Gastrocnemius medialis (tissue), 4 donors: ENCODE data around the gene C20orf141. TPM values are rescaled to one million over a fixed set of nuclear protein-coding genes. Genes with fewer than 3 reads are reported as not detected.
"Not testable (repeated sequence)": the region's sequence is repeated elsewhere in the genome, so short reads cannot be mapped to it uniquely, and the experiment has no call there.

Experiments used
- ATAC-seq, 2 donors: fragments of 150-250 bp; one replicate each; pipeline ENCODE4 v1.9.1; 2016
- DNase-seq, 2 donors: peaks; one replicate each; pipeline ENCODE4 v3.0.0-alpha.2; 2019
- H3K27ac ChIP-seq, 4 donors: fragments of 200-600 bp; sonication (generic); 1 replicate in 1 of 4; 2 replicates in 3 of 4; pipeline ENCODE4 v1.5.1; 2016 to 2018; ENCODE audit warnings: mild to moderate bottlenecking in 2 of 4, moderate library complexity in 1 of 4
- H3K27me3 ChIP-seq, 3 donors: fragments of 200-600 bp; sonication (generic) in 2 of 3; 1 replicate in 1 of 3; 2 replicates in 2 of 3; pipeline versions ENCODE4 v1.5.1 to v1.6.0; 2016 to 2019; ENCODE audit warnings: mild to moderate bottlenecking in 1 of 3, moderate library complexity in 1 of 3
- H3K36me3 ChIP-seq, 2 donors: fragments of 200-600 bp; sonication (generic) in 1 of 2; one replicate each; pipeline ENCODE4 v1.5.1; 2017 to 2018
- H3K4me1 ChIP-seq, 2 donors: fragments of 200-600 bp; sonication (generic) in 1 of 2; one replicate each; pipeline ENCODE4 v1.5.1; 2016 to 2017; ENCODE audit warnings: mild to moderate bottlenecking in 2 of 2
- H3K4me3 ChIP-seq, 4 donors: fragments of 200-600 bp; sonication (generic) in 3 of 4; 1 replicate in 1 of 4; 2 replicates in 3 of 4; pipeline ENCODE4 v1.5.1; 2016 to 2019; ENCODE audit warnings: mild to moderate bottlenecking in 2 of 4
- H3K9me3 ChIP-seq, 3 donors: fragments of 200-600 bp; sonication (generic) in 2 of 3; 1 replicate in 1 of 3; 2 replicates in 2 of 3; pipeline ENCODE4 v1.5.1; 2016 to 2019
- POLR2A ChIP-seq, 2 donors: fragments of 450-650 bp; IDR thresholded peaks; one replicate each; pipeline ENCODE4 v1.6.1; 2017; ENCODE audit warnings: antibody characterized with exemption in 2 of 2, mild to moderate bottlenecking in 2 of 2, moderate library complexity in 2 of 2
- in situ Hi-C, 4 donors: fragments of 200-750 bp; cut with MboI; loops; one replicate each; pipeline versions ENCODE4 v1.15.0 to v1.8.0; 2017; ENCODE audit warnings: low sequenced_read_pairs in 4 of 4
- intact Hi-C: fragments of 100-400 bp; cut with DNase I; formaldehyde crosslinking; loops from one replicate; pipeline ENCODE4 v1.15.1; 2023; ENCODE audit warnings: low total_unique reads
- total RNA-seq, 4 donors: library from RNA; depleted of rRNA; stranded (reverse); fragments of >200 nt; gene quantifications; one replicate each; pipeline versions ENCODE4 v1.1.0 to v1.2.3, GENCODE V29; 2016
- TF ChIP-seq, protein P1 (sequence below), 5 experiments: fragments of 450-650 bp in 3 of 5; fragments of 200-600 bp in 2 of 5; sonication (generic) in 2 of 5; IDR thresholded peaks in 4 of 5; conservative IDR thresholded peaks in 1 of 5; 1 replicate in 4 of 5; 2 replicates in 1 of 5; pipeline ENCODE4 v1.5.1; 2016 to 2019; ENCODE audit warnings: antibody characterized with exemption in 5 of 5, mild to moderate bottlenecking in 3 of 5, moderate library complexity in 3 of 5

The C20orf141 gene
- total RNA-seq, 4 donors from 2014 or later: not detected

- no peak for TF ChIP-seq POLR2A (IDR thresholded peaks at IDR 0.05)
- TF ChIP-seq, protein P1, sequence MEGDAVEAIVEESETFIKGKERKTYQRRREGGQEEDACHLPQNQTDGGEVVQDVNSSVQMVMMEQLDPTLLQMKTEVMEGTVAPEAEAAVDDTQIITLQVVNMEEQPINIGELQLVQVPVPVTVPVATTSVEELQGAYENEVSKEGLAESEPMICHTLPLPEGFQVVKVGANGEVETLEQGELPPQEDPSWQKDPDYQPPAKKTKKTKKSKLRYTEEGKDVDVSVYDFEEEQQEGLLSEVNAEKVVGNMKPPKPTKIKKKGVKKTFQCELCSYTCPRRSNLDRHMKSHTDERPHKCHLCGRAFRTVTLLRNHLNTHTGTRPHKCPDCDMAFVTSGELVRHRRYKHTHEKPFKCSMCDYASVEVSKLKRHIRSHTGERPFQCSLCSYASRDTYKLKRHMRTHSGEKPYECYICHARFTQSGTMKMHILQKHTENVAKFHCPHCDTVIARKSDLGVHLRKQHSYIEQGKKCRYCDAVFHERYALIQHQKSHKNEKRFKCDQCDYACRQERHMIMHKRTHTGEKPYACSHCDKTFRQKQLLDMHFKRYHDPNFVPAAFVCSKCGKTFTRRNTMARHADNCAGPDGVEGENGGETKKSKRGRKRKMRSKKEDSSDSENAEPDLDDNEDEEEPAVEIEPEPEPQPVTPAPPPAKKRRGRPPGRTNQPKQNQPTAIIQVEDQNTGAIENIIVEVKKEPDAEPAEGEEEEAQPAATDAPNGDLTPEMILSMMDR (IDR thresholded peaks at IDR 0.05 in 4 of 5, conservative IDR thresholded peaks at IDR 0.05 in 1 of 5): no peak
- no peak for DNase-seq
- H3K27ac ChIP-seq: no peak overlapping the region
- H3K27me3 ChIP-seq: peaks cover 42 to 69% (median 51%) of the 10 kb centered on the region in 3 donors
- in situ Hi-C loops (no loop called here), intact Hi-C loops (no loop called here)
- H3K36me3 ChIP-seq: no peaks in the 10 kb centered on the region
- H3K4me1 ChIP-seq: no peaks in the 10 kb centered on the region
- H3K9me3 ChIP-seq: peaks cover 0 to 1% (median 0%) of the 10 kb centered on the region in 3 donors
- H3K4me3 ChIP-seq: no peak overlapping the region
- no peak for ATAC-seq
Measured at GRCh38 chr20:2806351-2806701, 8.5 kb upstream of the C20orf141 start.

GRCh38 chr20:2807019-2807418, 7.8 kb upstream of the C20orf141 start:
- in situ Hi-C loops: no loop called here
- TF ChIP-seq, protein P1 (IDR thresholded peaks at IDR 0.05 in 4 of 5, conservative IDR thresholded peaks at IDR 0.05 in 1 of 5): no peak
- no peak for TF ChIP-seq POLR2A (IDR thresholded peaks at IDR 0.05)
- intact Hi-C loops: no loop called here
- Histone ChIP-seq H3K27ac (no peak overlapping the region), H3K4me3 (no peak overlapping the region), H3K9me3 (peaks cover 0 to 3% (median 0%) of the 10 kb centered on the region in 3 donors), H3K4me1 (no peaks in the 10 kb centered on the region), H3K36me3 (no peaks in the 10 kb centered on the region), H3K27me3 (peaks cover 44 to 66% (median 44%) of the 10 kb centered on the region in 3 donors)
- no peak for DNase-seq
- no peak for ATAC-seq

DNA sequence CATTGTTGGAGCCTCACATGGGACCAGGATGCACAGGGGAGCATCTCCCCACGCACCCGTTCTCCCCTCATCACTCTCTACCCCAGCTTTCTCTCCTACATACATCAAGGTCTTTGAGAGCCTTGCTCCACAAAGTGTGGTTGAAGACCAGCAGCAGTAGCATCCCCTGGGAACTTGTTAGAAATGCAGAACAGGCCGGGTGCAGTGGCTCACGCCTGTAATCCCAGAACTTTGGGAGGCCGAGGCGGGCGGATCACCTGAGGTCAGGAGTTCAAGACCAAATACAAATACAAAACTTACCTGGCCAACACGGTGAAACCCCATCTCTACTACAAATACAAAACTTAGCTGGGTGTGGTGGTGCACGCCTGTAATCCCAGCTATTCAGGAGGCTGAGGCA, 6.9 kb upstream of the C20orf141 start:
- intact Hi-C loops, H3K27ac ChIP-seq, H3K9me3 ChIP-seq, ATAC-seq, in situ Hi-C loops, H3K4me3 ChIP-seq, H3K36me3 ChIP-seq, H3K4me1 ChIP-seq, DNase-seq: not testable (repeated sequence)
- H3K27me3 ChIP-seq: peaks cover 41 to 62% (median 45%) of the 10 kb centered on the region in 3 donors

DNA sequence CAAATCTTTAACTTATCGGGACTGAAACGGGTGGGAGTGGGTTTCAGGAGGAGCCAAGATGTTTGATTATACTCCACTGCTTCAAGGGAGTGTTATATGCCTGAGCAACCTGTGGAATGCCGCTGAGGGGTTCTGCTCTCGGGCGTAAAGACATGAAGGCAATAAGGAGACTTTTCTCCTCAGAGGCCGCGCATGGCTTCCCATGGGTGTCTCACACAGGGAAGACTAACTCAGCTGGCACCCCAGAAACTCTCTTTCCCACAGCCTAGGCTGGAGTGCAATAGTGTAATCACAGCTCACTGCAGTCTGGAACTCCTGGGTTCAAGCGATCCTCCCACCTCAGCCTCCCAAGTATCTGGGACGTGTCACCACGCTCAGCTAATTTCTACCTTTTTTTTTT, 5.1 kb upstream of the C20orf141 start:
- Histone ChIP-seq H3K4me1 (no peaks in the 10 kb centered on the region), H3K4me3 (no peak overlapping the region), H3K27ac (no peak overlapping the region), H3K27me3 (peaks cover 25 to 46% (median 37%) of the 10 kb centered on the region in 3 donors), H3K36me3 (no peaks in the 10 kb centered on the region), H3K9me3 (peaks cover 0 to 5% (median 0%) of the 10 kb centered on the region in 3 donors)
- intact Hi-C loops: no loop called here
- no peak for DNase-seq
- no peak for ATAC-seq
- in situ Hi-C loops: no loop called here
- TF ChIP-seq POLR2A (IDR thresholded peaks at IDR 0.05): no peak
- TF ChIP-seq, protein P1 (IDR thresholded peaks at IDR 0.05 in 4 of 5, conservative IDR thresholded peaks at IDR 0.05 in 1 of 5): no peak

GRCh38 chr20:2812189-2812588, 2.6 kb upstream of the C20orf141 start:
- H3K27me3 ChIP-seq: peaks cover 9 to 27% (median 18%) of the 10 kb centered on the region in 3 donors
- intact Hi-C loops: no loop called here

More at GRCh38 chr20:2812189-2812588, 2.6 kb upstream of the C20orf141 start:
- H3K4me1 ChIP-seq: no peaks in the 10 kb centered on the region
- DNase-seq (no peak), ATAC-seq (no peak)
- no peaks in the 10 kb centered on the region for H3K36me3 ChIP-seq
- in situ Hi-C loops: no loop called here
- H3K27ac ChIP-seq: no peak overlapping the region
- peaks cover 0 to 5% (median 0%) of the 10 kb centered on the region in 3 donors for H3K9me3 ChIP-seq
- no peak for TF ChIP-seq POLR2A (IDR thresholded peaks at IDR 0.05)
- TF ChIP-seq, protein P1 (IDR thresholded peaks at IDR 0.05 in 4 of 5, conservative IDR thresholded peaks at IDR 0.05 in 1 of 5): no peak
- no peak overlapping the region for H3K4me3 ChIP-seq
